ENCODE results near the gene HDC. TPM values are rescaled to one million over a fixed set of nuclear protein-coding genes. Genes with fewer than 3 reads are reported as not detected.

The HDC gene
- polyA plus RNA-seq, 1 donor from 2014 or later = not detected

GRCh38 chr15:50222181-50222580 lies 43.3 kb downstream of the HDC start:
- Mint-ChIP-seq H3K27me3 (no peaks in the 10 kb centered on the region), H3K4me3 (no peak overlapping the region), H3K27ac (no peak overlapping the region)

GRCh38 chr15:50219820-50220219 lies 45.7 kb downstream of the HDC start:
- Mint-ChIP-seq H3K9me3 (no peaks in the 10 kb centered on the region), H3K4me1 (peaks cover 0 to 4% (median 1%) of the 10 kb centered on the region in 3 donors), H3K27me3 (no peaks in the 10 kb centered on the region), H3K4me3 (no peak overlapping the region), H3K27ac (no peak overlapping the region), H3K36me3 (no peaks in the 10 kb centered on the region)

More at GRCh38 chr15:50222181-50222580, 43.3 kb downstream of the HDC start:
- Mint-ChIP-seq H3K9me3 (no peaks in the 10 kb centered on the region), H3K36me3 (no peaks in the 10 kb centered on the region), H3K4me1 (peaks cover 0 to 4% (median 1%) of the 10 kb centered on the region in 3 donors)

GRCh38 chr15:50218691-50219090 lies 46.8 kb downstream of the HDC start:
- Mint-ChIP-seq H3K4me1 (peaks cover 0 to 4% (median 3%) of the 10 kb centered on the region in 3 donors), H3K27me3 (no peaks in the 10 kb centered on the region), H3K9me3 (no peaks in the 10 kb centered on the region), H3K27ac (no peak overlapping the region), H3K4me3 (no peak overlapping the region), H3K36me3 (peaks cover 1% of the 10 kb centered on the region)

GRCh38 chr15:50218291-50218690 lies 47.2 kb downstream of the HDC start:
- Mint-ChIP-seq H3K4me1 (peaks cover 0 to 4% (median 3%) of the 10 kb centered on the region in 3 donors), H3K36me3 (peaks cover 1% of the 10 kb centered on the region), H3K27ac (no peak overlapping the region), H3K27me3 (no peaks in the 10 kb centered on the region), H3K4me3 (no peak overlapping the region), H3K9me3 (no peaks in the 10 kb centered on the region)

- Mint-ChIP-seq H3K4me1 (peaks cover 0 to 3% (median 0%) of the 10 kb centered on the region in 3 donors), H3K4me3 (no peak overlapping the region), H3K36me3 (peaks cover 1% of the 10 kb centered on the region), H3K27ac (no peak overlapping the region), H3K9me3 (peaks cover 2 to 19% (median 16%) of the 10 kb centered on the region in 3 donors), H3K27me3 (no peaks in the 10 kb centered on the region)
Observed at GRCh38 chr15:50210462-50211157, 54.9 kb downstream of the HDC start.

- no peaks in the 10 kb centered on the region for H3K27me3 Mint-ChIP-seq
- peaks cover 1% of the 10 kb centered on the region for H3K36me3 Mint-ChIP-seq
- H3K4me3 Mint-ChIP-seq = no peak overlapping the region
- peaks cover 0 to 3% (median 0%) of the 10 kb centered on the region in 3 donors for H3K4me1 Mint-ChIP-seq
- H3K27ac Mint-ChIP-seq = no peak overlapping the region
- peaks cover 2 to 19% (median 16%) of the 10 kb centered on the region in 3 donors for H3K9me3 Mint-ChIP-seq
Observed at GRCh38 chr15:50209809-50210208, 55.7 kb downstream of the HDC start.

- Mint-ChIP-seq H3K27me3 (no peaks in the 10 kb centered on the region), H3K4me1 (peaks cover 0 to 1% (median 0%) of the 10 kb centered on the region in 3 donors), H3K27ac (no peak overlapping the region), H3K36me3 (no peaks in the 10 kb centered on the region), H3K4me3 (no peak overlapping the region), H3K9me3 (peaks cover 0 to 5% (median 0%) of the 10 kb centered on the region in 3 donors)
Observed at GRCh38 chr15:50206020-50206419, 59.5 kb downstream of the HDC start.

- H3K36me3 Mint-ChIP-seq = no peaks in the 10 kb centered on the region
- no peak overlapping the region for H3K27ac Mint-ChIP-seq
- H3K4me3 Mint-ChIP-seq = no peak overlapping the region
- H3K9me3 Mint-ChIP-seq = no peaks in the 10 kb centered on the region
- no peaks in the 10 kb centered on the region for H3K27me3 Mint-ChIP-seq
- H3K4me1 Mint-ChIP-seq = peaks cover 0 to 1% (median 0%) of the 10 kb centered on the region in 3 donors
Observed at GRCh38 chr15:50202003-50202402, 63.5 kb downstream of the HDC start.

- Mint-ChIP-seq H3K27ac (peak overlapping the region in 2 of 3 donors; percentile 10 to 12), H3K4me3 (no peak overlapping the region)
Observed at GRCh38 chr15:50192926-50193620, 72.5 kb downstream of the HDC start.

GRCh38 chr15:50192164-50192563 lies 73.4 kb downstream of the HDC start:
- H3K4me3 Mint-ChIP-seq = no peak overlapping the region
- no peaks in the 10 kb centered on the region for H3K27me3 Mint-ChIP-seq
- peaks cover 4 to 17% (median 10%) of the 10 kb centered on the region in 3 donors for H3K4me1 Mint-ChIP-seq
- H3K9me3 Mint-ChIP-seq = no peaks in the 10 kb centered on the region
- no peak overlapping the region for H3K27ac Mint-ChIP-seq
- no peaks in the 10 kb centered on the region for H3K36me3 Mint-ChIP-seq

More at GRCh38 chr15:50192926-50193620, 72.5 kb downstream of the HDC start:
- Mint-ChIP-seq H3K9me3 (no peaks in the 10 kb centered on the region), H3K4me1 (peaks cover 4 to 13% (median 10%) of the 10 kb centered on the region in 3 donors), H3K27me3 (no peaks in the 10 kb centered on the region), H3K36me3 (no peaks in the 10 kb centered on the region)

Other genes with a start within 250 kb of the HDC start
- not detected for gene ATP8B4, start 146.5 kb downstream of the HDC start, polyA plus RNA-seq
- 0.83 TPM for gene SLC27A2, start 83.5 kb downstream of the HDC start, polyA plus RNA-seq
- 31.4 TPM for gene GABPB1, start 89.5 kb upstream of the HDC start, polyA plus RNA-seq
- gene USP8, start 158.7 kb upstream of the HDC start, polyA plus RNA-seq = 60.9 TPM